DND-41 (cell line): ENCODE results near the gene MED29.

Experiments
- CTCF ChIP-seq: IDR thresholded peaks from 2 replicates; pipeline ENCODE4 v1.5.1; 2012; ENCODE audit warnings: borderline replicate concordance, low read length, moderate library complexity, mild to moderate bottlenecking; ENCODE audit not compliant: poor library complexity, severe bottlenecking; ENCODE audit errors: extremely low read depth
- EZH2 ChIP-seq: IDR thresholded peaks from 3 replicates; pipeline ENCODE4 v1.6.1; 2012; ENCODE audit warnings: borderline replicate concordance, low read depth, mild to moderate bottlenecking, moderate library complexity, low read length, inconsistent platforms; ENCODE audit not compliant: severe bottlenecking

GRCh38 chr19:39351537-39352064, 39.6 kb upstream of the MED29 start:
- TF ChIP-seq CTCF = no peak
- no peak for TF ChIP-seq EZH2
